ENCODE data around the gene DDTL.
"Not testable (repeated sequence)": the region's sequence is repeated elsewhere in the genome, so short reads cannot be mapped to it uniquely, and the experiment has no call there.

The DDTL gene

DNA sequence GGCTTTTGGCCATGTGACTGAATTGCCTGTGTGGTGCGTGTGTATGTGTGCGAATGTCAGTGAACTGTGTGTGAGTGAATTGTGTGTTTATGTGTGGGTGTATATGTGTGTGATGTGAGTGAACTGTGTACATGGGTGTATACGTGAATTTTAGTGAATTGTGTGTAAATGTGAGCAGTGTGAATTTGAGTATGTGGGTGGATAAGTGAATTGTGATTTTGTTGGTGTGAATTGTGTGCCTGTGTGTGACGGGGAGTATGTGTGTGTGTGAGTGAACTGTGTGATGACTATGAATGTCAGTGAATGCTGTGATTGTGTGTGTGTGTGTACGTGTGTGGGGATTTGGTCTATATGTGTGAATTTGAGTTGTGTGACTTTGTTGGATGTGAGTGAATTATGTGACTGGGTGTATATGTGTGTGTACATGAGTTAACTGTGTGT, 3.5 kb downstream of the DDTL start:
- DNase-seq (ENCODE audit: low read depth), result no peak

DNA sequence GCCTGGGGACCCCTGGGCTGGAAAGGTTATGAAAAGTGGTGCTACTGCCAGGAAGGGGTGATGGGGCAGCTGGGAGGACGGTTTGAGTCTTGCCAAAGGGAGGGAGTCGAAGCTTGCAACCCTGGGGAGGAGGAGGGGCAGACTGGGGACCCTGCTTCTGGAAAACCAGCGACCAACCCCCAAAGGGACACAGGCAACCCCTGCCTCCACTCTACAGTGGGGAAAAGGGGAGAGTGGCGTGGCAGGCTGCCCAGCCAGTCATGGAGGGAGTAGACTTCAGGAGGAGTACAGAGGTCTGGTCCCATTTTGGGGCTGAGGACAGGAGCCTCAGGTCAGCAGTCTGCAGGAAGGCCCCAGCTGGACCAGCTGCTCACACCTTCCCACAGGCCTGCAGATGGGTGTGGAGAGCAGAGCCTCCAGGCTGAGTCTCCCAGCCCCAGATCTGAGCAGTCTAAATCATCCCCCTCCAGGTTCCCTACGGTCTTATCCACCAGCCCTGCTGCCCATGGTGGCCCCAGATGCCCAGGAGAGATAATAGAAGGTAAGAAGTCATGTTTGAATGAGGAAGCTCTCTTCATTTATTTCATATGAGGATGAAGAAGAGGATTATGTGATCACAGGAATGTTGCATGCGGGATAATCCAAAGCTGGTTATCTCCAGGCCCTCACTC, 4.3 kb downstream of the DDTL start:
- DNase-seq (ENCODE audit: low read depth), result no peak

DNA sequence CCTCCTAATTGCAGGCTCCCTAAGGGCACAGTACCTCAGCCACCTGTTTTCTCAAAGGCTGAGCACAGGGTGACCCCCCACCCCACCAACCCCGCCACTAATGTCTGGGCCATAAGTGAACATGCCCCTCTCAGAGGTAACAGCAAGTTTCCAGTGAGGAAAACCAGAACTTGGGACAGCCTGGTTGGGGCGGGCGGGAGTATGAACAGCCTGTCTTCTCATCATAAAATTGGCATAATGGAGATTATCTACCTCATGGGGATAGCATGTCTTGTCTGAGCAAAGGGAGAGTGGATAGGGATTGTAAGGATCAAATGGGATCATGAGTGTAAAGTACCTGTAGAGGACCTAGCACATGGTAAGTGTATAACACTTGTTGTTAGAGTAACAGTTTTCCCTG, 5.2 kb downstream of the DDTL start:
- DNase-seq (ENCODE audit: low read depth), result not testable (repeated sequence)

DNA sequence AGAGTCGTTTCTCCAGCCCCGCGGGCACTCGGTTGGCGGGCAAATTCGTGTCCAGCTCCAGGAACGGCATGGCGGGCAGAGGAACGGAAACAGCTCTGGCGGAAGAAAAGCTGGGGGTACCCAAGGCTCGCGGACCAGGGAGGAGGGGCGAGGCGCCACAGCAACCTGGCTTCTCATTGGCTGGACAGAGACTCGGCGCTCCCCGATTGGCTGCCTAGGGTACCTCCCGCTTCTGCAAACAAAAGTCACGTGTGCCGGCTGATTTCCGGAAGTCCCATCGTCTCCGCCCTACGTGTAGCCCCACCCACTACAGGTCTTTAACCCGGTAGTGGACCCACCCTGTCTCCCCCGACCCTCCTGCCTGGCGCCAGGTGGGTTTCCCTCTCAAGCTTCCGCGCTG, 7.7 kb downstream of the DDTL start, which contains the start of gene DDT:
Gene DDT, minus strand, starts transcription at position 97 of the 400 bp plus-strand sequence. Its CDS starts 27 bp downstream, at position 70.
- not testable (repeated sequence) for DNase-seq (ENCODE audit: low read depth)

- not testable (repeated sequence) for DNase-seq (ENCODE audit: low read depth)
These were observed 8.2 kb downstream of the DDTL start for GRCh38 chr22:23974836-23975352.

GRCh38 chr22:23977304-23977703, 10.6 kb downstream of the DDTL start:
- DNase-seq (ENCODE audit: low read depth), result not testable (repeated sequence)

DNA sequence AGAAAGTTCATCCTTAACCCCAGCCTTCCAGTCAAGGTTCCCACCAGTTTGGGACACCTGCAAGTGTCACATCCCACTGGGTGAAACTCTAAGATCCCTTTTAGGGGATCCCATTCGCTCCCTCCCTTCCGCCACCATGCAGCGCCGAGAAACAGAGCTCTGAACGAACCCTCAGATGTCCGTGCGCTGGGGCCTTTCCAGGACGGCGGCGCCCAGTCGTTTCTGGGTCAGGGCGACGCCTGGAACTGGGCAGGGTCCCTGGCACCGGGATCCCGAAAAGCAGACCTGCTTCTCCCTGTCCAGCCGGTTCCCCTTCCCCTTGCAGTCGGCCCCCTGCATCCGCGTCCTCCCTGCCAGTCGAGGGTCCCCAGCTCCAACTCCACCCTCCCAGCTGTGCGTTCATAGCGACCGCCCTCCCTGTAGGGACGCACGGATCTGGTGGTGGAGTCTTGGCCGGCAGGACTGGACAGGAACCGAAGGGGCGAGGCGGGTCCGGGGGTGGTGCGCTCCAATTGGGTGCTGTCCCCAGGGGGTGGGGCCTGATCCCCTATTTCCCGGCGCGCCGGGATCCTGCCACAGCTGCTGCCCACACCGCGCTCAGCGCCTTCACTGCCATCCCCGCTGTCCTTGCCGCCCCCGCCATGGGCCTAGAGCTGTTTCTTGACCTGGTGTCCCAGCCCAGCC, 13.0 kb downstream of the DDTL start, which contains the start of gene GSTT2:
Gene GSTT2, plus strand, starts transcription at position 578 of the 684 bp plus-strand sequence.
- not testable (repeated sequence) for DNase-seq (ENCODE audit: low read depth)

DNA sequence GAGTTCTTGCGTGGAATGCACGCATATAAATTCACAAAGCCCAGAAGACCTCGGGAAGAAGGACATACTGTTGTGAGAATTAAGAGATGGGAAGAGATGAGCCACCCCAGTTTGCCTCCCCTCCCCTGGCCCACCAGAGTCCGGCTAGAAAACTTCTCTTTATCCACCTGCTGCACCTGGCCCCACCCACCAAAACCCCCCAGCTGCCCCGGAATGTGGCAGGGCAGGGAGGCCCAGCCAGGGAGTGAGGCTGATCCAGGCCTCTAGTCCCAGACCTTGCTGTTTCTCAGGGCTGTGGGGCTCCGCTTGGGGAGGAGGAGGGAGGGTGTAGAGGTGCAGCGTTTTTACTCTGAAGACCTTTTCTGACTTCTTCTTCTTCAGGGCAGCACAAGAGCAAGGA, 13.9 kb downstream of the DDTL start:
- DNase-seq (ENCODE audit: low read depth), result not testable (repeated sequence)

- DNase-seq (ENCODE audit: low read depth), result no peak
These were observed 17.7 kb downstream of the DDTL start for GRCh38 chr22:23984430-23984829.

DNA sequence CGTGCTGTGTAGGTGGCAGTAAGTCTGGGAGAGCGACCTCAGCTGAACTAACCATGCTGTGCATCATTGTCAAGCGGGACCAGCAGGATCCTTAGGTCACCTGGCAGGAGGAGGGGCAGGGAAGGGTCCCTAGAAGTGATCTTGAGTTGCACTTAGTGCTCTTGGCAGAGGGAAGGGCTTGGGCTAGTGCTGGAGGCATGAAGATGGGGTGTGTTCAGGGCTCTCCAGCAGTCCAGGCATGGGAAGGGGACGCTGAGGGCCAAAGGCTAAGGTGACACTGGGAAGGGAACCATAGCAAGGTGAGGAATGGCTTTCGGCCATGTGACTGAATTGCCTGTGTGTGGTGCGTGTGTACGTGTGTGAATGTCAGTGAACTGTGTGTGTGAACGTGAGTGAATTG, 19.4 kb downstream of the DDTL start:
- DNase-seq (ENCODE audit: low read depth), result not testable (repeated sequence)

GRCh38 chr22:23986538-23987178, 20.0 kb downstream of the DDTL start:
- not testable (repeated sequence) for DNase-seq (ENCODE audit: low read depth)

DNA sequence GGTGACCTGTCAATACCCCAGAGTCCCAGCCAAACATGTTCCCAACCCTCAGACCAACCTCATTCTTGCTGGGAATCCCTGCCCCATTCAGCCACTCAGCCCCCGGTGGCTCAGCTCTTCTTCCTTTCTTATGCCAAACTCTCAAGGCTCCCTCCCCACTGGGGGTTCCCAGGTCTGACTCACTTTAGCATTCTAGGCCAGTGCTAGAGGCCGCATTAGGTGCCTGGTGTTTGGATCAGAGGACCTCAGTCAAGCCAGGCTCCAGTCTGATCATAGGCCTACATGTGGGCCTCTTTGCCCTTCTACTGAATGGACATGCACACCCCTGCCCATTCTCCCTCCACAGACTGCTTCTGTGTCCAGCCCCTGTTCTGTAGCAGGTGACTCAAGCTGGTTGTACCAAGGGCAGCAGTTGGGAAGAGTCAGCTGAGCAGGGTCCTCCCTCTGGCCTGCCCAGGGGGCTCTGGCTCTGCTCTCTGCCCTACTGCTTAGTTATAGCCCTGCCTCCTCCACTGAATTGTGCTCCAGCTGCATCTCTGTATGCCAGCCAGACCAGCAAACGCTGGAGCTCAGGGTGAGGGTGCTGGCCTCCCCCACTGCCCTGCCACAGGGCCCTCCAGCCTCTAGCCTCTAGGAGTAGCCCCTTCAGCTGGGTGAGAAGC, 23.0 kb downstream of the DDTL start:
- DNase-seq (ENCODE audit: low read depth), result not testable (repeated sequence)

- DNase-seq (ENCODE audit: low read depth), result not testable (repeated sequence)
These were observed 26.4 kb downstream of the DDTL start for GRCh38 chr22:23993080-23993479.

DNA sequence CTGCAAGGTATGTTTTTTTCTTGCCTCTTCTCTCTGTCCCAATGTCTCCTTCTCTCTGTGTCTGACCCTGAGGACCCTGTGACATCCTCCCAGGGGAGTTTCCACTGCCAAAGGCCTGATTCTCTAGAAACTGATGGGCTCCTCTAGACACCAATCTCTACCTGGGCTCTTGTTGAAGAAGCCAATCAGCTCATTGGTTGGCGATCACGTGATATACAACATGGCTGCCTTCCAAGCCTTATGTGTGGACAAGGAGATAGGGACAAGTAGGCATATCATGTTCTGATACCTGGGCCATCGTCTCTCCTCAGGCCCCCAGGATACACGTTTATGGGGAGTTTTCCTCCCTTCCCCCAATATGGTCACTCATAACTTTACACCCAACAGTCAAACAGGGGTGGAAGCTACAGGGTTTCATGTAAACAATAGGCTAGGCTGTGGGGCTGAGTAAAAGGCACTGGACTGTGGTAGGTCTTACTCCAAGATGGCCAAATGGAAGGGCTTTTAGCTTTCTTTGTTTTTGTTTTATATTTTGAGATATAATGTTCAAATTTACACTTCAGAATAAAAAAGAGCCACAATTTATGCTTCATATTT, 27.0 kb downstream of the DDTL start:
- not testable (repeated sequence) for DNase-seq (ENCODE audit: low read depth)

GRCh38 chr22:23997092-23997491, 30.4 kb downstream of the DDTL start:
- no peak for DNase-seq (ENCODE audit: low read depth)

DNA sequence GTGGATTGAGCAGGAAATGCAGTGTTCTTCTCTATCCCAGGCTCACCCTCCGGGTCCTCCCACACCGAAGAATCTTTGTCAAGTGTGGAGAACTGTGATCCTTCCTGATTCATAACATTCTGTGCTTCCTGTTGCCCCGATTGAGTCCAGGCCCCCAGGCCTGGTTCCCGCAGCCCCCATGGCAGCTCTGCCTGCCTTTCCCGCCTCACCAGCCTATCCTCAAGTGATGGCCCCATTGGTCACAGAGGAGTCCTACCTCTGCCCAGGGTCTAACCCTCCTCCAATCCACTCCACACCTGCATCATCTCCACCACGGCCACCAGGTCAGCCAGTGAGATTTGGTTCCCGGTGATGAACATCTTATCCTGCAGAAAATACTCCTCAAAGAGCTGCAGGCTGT, 33.1 kb downstream of the DDTL start:
- DNase-seq (ENCODE audit: low read depth), result not testable (repeated sequence)

GRCh38 chr22:24001314-24001713, 34.6 kb downstream of the DDTL start:
- DNase-seq (ENCODE audit: low read depth), result no peak

DNA sequence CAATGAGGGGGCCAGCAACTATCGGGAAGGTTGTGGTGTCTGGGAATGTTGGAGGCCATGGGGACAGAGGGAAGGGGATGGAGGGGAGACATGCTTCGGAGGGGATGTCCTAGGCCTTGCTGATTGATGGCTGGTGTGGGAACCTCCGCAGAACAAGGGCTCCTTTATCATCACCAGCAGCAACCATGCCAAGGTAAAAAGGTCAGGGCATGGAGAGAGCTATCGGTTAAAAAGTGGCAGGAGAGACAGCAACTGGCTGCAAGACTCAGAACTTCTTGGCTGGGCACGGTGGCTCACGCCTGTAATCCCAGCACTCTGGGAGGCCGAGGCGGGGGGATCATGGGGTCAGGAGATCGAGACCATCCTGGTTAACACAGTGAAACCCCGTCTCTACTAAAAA, 35.6 kb downstream of the DDTL start:
- DNase-seq (ENCODE audit: low read depth), result no peak

- DNase-seq (ENCODE audit: low read depth), result no peak
These were observed 36.2 kb downstream of the DDTL start for GRCh38 chr22:24002851-24003250.

DNA sequence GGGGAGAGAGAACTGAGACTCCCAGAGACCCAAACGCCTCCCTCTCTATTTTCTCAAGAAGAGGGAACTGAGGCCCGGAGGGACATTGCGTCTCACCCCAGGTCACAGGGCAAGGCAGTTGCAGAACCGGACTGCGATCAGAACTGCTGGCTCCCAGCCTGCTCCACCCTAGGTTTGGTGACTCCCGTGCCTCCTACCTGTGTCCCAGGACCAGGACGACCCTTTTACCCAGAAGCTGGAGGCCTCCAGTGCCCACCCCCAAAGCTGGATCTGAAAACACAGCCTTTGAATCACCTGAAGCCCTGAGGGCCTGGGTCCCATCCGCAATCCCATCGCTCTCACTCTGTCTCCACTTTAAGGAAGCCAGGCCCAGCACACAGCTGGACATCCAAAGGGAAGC, 37.2 kb downstream of the DDTL start:
- no peak for DNase-seq (ENCODE audit: low read depth)

DNA sequence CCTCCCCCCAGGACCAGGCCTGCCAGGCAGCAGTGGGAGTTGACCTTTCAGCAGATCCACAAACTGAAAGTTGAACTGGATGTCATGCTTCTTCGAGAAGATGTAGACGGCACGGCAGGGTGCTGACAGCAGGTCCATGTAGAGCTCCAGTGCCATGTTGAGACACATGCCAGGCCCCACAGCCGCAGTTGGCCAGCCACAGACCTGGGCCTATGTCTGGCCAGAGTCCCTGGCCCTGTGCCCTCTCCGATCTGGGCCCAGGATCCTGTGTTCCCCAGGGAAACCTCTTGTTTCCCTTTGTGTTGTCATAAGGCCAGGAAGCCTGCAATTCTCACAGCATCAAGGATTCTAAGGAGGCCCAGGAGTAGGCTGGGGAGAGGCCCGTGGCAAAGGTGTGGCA, 38.5 kb downstream of the DDTL start, which contains the start of gene GSTT4:
Gene GSTT4, minus strand, starts transcription at position 253 of the 400 bp plus-strand sequence. Its CDS starts 97 bp downstream, at position 156.
- DNase-seq (ENCODE audit: low read depth), result no peak
